CD4-positive, alpha-beta memory T cell (primary cell): ENCODE results near the gene CADM2. TPM values are rescaled to one million over a fixed set of nuclear protein-coding genes. Genes with fewer than 3 reads are reported as not detected.

ENCODE experiments used
- CTCF ChIA-PET: fragments of 350-600 bp; sonication (Branson Sonifier 250); formaldehyde crosslinking; loops from one replicate; lab custom pipeline; 2021; ENCODE audit warnings: inconsistent platforms; ENCODE audit not compliant: partially characterized antibody; lab: Charles Lee
- POLR2A ChIA-PET: fragments of 350-600 bp; sonication (Branson Sonifier 250); formaldehyde crosslinking; loops from one replicate; lab custom pipeline; 2021; ENCODE audit not compliant: partially characterized antibody; lab: Charles Lee
- DNase-seq, 5 donors: peaks; one replicate each; pipeline versions ENCODE4 v3.0.0 to v3.0.0-alpha.2; 2020 to 2022; ENCODE audit warnings: mixed read lengths in 1 of 5
- H3K27ac ChIP-seq: one replicate; pipeline ENCODE4 v1.7.0; 2013; ENCODE audit warnings: low read depth, low read length
- H3K27me3 ChIP-seq: 2 replicates; pipeline ENCODE4 v1.7.0; 2013; ENCODE audit warnings: mild to moderate bottlenecking, low read length, moderate library complexity; ENCODE audit not compliant: insufficient read depth
- H3K36me3 ChIP-seq: 2 replicates; pipeline ENCODE4 v1.7.0; 2013; ENCODE audit warnings: mild to moderate bottlenecking, low read length, moderate library complexity; ENCODE audit not compliant: insufficient read depth
- H3K4me1 ChIP-seq: 2 replicates; pipeline ENCODE4 v1.7.0; 2013; ENCODE audit warnings: mild to moderate bottlenecking, low read length, moderate library complexity; ENCODE audit not compliant: insufficient read depth
- H3K4me3 ChIP-seq, 2 donors: one replicate each; pipeline ENCODE4 v1.7.0; 2013; ENCODE audit warnings: low read length in 2 of 2, mild to moderate bottlenecking in 1 of 2
- H3K9me3 ChIP-seq, 2 donors: one replicate each; pipeline ENCODE4 v1.7.0; 2013; ENCODE audit warnings: low read length in 2 of 2, control low read depth in 1 of 2; ENCODE audit not compliant: control insufficient read depth in 1 of 2
- H3K27ac Mint-ChIP-seq, 7 donors: one replicate each; pipeline ENCODE4 v1.8.0; 2020 to 2021; ENCODE audit warnings: mixed read lengths in 7 of 7, mild to moderate bottlenecking in 6 of 7, inconsistent platforms in 3 of 7, moderate library complexity in 3 of 7
- H3K27me3 Mint-ChIP-seq, 2 donors: one replicate each; pipeline ENCODE4 v1.8.0; 2020 to 2021; ENCODE audit warnings: mixed read lengths in 2 of 2
- H3K36me3 Mint-ChIP-seq, 2 donors: one replicate each; pipeline ENCODE4 v1.8.0; 2020 to 2021; ENCODE audit warnings: mixed read lengths in 2 of 2, inconsistent platforms in 1 of 2, mild to moderate bottlenecking in 1 of 2
- H3K4me1 Mint-ChIP-seq, 4 donors: one replicate each; pipeline ENCODE4 v1.8.0; 2020 to 2021; ENCODE audit warnings: mixed read lengths in 4 of 4, mild to moderate bottlenecking in 1 of 4
- H3K4me3 Mint-ChIP-seq, 8 donors: one replicate each; pipeline ENCODE4 v1.8.0; 2020 to 2021; ENCODE audit warnings: mixed read lengths in 8 of 8, mild to moderate bottlenecking in 7 of 8, moderate library complexity in 6 of 8, inconsistent platforms in 3 of 8
- H3K9me3 Mint-ChIP-seq, 8 donors: one replicate each; pipeline ENCODE4 v1.8.0; 2020 to 2021; ENCODE audit warnings: mixed read lengths in 8 of 8, mild to moderate bottlenecking in 5 of 8, inconsistent platforms in 3 of 8, moderate library complexity in 1 of 8
- intact Hi-C: fragments of 100-400 bp; cut with micrococcal nuclease; formaldehyde crosslinking; loops from one replicate; pipeline ENCODE4 v1.15.1; 2023
- polyA plus RNA-seq, 2 donors: library from polyadenylated mRNA; unstranded; fragments of 300-500 nt; fragmentation: Illumina TruSeq; gene quantifications; one replicate each; pipeline ENCODE4 v1.2.3, GENCODE V29; 2021
- total RNA-seq, 2 experiments: library from RNA; stranded (reverse); gene quantifications; one replicate each; pipeline ENCODE4 v1.2.3, GENCODE V29; 2021

The CADM2 gene
- total and polyA plus RNA-seq, 4 experiments from 2014 or later, result 0.21 to 0.38 TPM; not detected in 2

DNA sequence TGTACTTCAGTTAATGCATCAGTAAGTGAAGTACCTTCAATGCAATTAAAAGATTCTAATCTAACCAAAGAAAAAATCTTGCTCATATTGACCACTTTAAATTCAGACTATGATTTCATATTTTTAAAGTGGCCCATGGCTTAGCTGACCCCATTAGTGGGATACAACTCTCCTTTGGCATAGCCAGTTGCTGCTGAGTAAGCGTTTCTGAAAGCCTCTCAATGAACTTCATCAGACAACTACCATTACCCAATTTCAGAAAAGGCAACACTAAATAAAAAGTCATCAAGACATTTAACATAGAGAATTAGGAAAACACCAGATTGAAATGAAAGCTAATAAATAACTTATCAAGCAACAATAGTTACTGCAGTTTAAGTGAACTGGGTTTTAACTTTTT lies 27.0 kb downstream of the CADM2 start:
- peaks cover 0 to 10% (median 2%) of the 10 kb centered on the region in 8 donors for H3K9me3 Mint-ChIP-seq
- no peaks in the 10 kb centered on the region for H3K36me3 Mint-ChIP-seq
- Histone ChIP-seq H3K27me3 (no peaks in the 10 kb centered on the region), H3K9me3 (no peaks in the 10 kb centered on the region), H3K36me3 (no peaks in the 10 kb centered on the region), H3K4me3 (no peak overlapping the region), H3K27ac (no peak overlapping the region), H3K4me1 (no peaks in the 10 kb centered on the region)
- no peak for DNase-seq
- CTCF ChIA-PET, result no interaction called here
- POLR2A ChIA-PET, result no interaction called here
- no peaks in the 10 kb centered on the region for H3K4me1 Mint-ChIP-seq
- H3K4me3 Mint-ChIP-seq, result no peak overlapping the region
- intact Hi-C loops, result no loop called here
- no peaks in the 10 kb centered on the region for H3K27me3 Mint-ChIP-seq
- H3K27ac Mint-ChIP-seq, result no peak overlapping the region

DNA sequence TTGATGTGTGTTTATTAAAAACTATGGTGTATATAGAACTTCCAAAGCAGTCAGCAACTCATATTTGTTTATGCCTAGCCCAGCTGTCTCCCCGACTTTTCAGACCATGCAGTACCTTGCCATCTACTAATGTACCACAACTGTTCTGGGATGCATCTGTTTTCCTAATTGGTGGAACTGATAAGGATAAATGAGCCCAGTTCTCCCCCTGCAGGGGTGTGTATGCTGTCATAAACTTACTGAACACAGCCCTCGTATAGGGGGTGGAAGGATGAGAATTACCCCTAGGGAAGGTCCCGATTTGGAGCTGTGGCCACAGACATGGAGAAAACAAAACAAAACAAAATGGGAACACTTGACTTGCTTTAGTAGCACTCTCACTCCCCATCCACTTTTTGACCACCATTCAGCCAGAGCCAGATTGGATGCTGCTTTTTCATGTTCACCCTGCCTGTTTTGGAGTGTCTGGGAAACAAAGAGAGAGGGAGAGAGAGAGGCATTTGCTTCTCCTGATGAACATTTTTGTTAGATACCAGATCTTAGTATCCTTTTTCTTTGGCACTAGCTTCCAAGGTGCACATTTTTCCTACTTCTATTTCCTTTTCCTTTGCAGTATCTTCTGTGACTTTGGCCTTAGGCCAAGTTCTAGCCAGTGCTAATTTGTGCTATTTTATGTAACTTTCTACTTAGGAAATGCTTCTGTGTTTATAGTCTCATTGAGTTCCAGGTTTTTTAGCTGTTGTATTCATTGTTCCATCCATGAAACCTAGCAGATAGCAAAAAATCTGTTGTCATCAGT lies 29.1 kb downstream of the CADM2 start:
- no peaks in the 10 kb centered on the region for H3K4me1 Mint-ChIP-seq
- ChIA-PET POLR2A (no interaction called here), CTCF (no interaction called here)
- no peak overlapping the region for H3K4me3 Mint-ChIP-seq
- no peak overlapping the region for H3K4me3 ChIP-seq
- H3K27ac ChIP-seq, result no peak overlapping the region
- H3K4me1 ChIP-seq, result no peaks in the 10 kb centered on the region
- H3K9me3 Mint-ChIP-seq, result peaks cover 0 to 13% (median 2%) of the 10 kb centered on the region in 8 donors
- no peak for DNase-seq
- intact Hi-C loops, result no loop called here
- H3K9me3 ChIP-seq, result no peaks in the 10 kb centered on the region
- H3K36me3 Mint-ChIP-seq, result no peaks in the 10 kb centered on the region
- H3K27me3 Mint-ChIP-seq, result no peaks in the 10 kb centered on the region
- no peaks in the 10 kb centered on the region for H3K27me3 ChIP-seq
- no peaks in the 10 kb centered on the region for H3K36me3 ChIP-seq
- no peak overlapping the region for H3K27ac Mint-ChIP-seq

DNA sequence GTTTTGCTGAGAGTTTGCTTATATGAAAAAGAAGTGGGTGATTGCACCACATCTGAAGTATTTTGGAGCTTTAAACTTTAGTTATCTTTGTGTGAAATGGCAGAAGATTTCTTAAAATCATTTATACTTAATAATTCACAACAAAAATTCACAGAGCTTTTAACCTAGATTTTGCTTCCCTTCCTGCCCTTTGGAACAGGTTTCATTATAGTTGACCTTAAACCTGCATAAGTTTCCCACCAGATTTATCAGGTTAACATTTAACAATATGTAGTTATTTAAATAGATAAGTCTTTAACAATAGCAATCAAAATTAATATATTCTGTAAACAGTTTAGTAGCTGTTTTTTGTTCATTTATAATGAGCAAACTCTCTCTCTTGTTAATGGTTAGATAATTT lies 30.3 kb downstream of the CADM2 start:
- H3K27ac Mint-ChIP-seq, result no peak overlapping the region
- POLR2A ChIA-PET, result no interaction called here
- H3K4me1 ChIP-seq, result no peaks in the 10 kb centered on the region
- intact Hi-C loops, result no loop called here
- peaks cover 0 to 13% (median 3%) of the 10 kb centered on the region in 8 donors for H3K9me3 Mint-ChIP-seq
- no peak overlapping the region for H3K4me3 ChIP-seq
- no peaks in the 10 kb centered on the region for H3K4me1 Mint-ChIP-seq
- H3K36me3 Mint-ChIP-seq, result no peaks in the 10 kb centered on the region
- no peaks in the 10 kb centered on the region for H3K36me3 ChIP-seq
- no peaks in the 10 kb centered on the region for H3K27me3 Mint-ChIP-seq
- DNase-seq, result no peak
- CTCF ChIA-PET, result no interaction called here
- no peak overlapping the region for H3K4me3 Mint-ChIP-seq
- H3K27me3 ChIP-seq, result no peaks in the 10 kb centered on the region
- H3K27ac ChIP-seq, result no peak overlapping the region
- H3K9me3 ChIP-seq, result no peaks in the 10 kb centered on the region

DNA sequence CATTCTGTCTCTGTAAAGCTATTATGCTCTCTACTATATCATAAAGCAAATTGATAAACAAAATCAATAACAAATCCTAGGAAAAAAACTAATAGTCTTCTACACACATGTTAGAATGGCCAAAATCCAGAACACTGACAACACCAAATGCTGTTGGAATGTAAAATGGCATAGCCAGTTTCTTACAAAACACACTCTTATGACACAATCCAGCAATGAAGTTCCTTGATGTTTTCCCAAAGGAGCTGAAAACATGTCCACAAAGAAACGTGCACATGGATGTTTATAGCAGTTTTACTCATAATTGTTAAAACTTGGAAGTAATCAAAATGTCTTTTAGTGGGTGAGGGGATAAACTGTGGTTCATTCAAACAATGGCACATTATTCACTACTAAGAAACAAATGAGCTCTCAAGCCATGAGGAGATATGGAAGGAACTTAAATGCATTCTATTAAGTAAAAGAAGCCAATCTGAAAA lies 32.7 kb downstream of the CADM2 start:
- DNase-seq, result no peak
- ChIA-PET POLR2A (no interaction called here), CTCF (no interaction called here)
- no peak overlapping the region for H3K27ac ChIP-seq
- H3K4me3 Mint-ChIP-seq, result no peak overlapping the region
- H3K9me3 Mint-ChIP-seq, result peaks cover 0 to 8% (median 2%) of the 10 kb centered on the region in 8 donors
- H3K27ac Mint-ChIP-seq, result no peak overlapping the region
- H3K4me3 ChIP-seq, result no peak overlapping the region
- no peaks in the 10 kb centered on the region for H3K9me3 ChIP-seq
- H3K36me3 Mint-ChIP-seq, result no peaks in the 10 kb centered on the region
- intact Hi-C loops, result no loop called here
- H3K4me1 Mint-ChIP-seq, result no peaks in the 10 kb centered on the region
- H3K27me3 ChIP-seq, result no peaks in the 10 kb centered on the region
- H3K4me1 ChIP-seq, result no peaks in the 10 kb centered on the region
- no peaks in the 10 kb centered on the region for H3K36me3 ChIP-seq
- H3K27me3 Mint-ChIP-seq, result no peaks in the 10 kb centered on the region

DNA sequence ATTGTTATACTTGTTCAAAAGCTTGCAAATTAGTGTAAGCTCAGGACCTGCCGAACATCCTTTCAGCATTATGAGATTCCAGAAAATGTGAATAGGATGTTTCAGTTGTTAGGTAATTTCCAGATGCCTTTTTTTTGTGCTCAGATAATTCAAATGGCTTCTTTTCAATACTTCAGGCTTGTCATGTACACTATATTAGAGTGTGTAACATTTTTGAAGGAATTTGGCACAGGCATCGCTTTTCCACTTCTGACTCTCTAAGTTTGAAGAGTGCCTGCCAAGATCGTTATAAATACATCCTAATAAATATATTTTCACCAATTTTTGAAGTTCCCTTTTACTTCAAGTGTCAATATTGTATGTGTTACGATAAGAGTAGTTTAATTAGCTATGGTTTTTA lies 35.2 kb downstream of the CADM2 start:
- DNase-seq, result no peak
- intact Hi-C loops, result no loop called here
- H3K4me1 ChIP-seq, result no peaks in the 10 kb centered on the region
- CTCF ChIA-PET, result no interaction called here
- Mint-ChIP-seq H3K27ac (no peak overlapping the region), H3K4me1 (no peaks in the 10 kb centered on the region), H3K27me3 (no peaks in the 10 kb centered on the region), H3K9me3 (peaks cover 0 to 4% (median 2%) of the 10 kb centered on the region in 8 donors), H3K36me3 (no peaks in the 10 kb centered on the region), H3K4me3 (no peak overlapping the region)
- no peak overlapping the region for H3K27ac ChIP-seq
- no peaks in the 10 kb centered on the region for H3K27me3 ChIP-seq
- H3K9me3 ChIP-seq, result no peaks in the 10 kb centered on the region
- POLR2A ChIA-PET, result no interaction called here
- H3K36me3 ChIP-seq, result no peaks in the 10 kb centered on the region
- H3K4me3 ChIP-seq, result no peak overlapping the region

DNA sequence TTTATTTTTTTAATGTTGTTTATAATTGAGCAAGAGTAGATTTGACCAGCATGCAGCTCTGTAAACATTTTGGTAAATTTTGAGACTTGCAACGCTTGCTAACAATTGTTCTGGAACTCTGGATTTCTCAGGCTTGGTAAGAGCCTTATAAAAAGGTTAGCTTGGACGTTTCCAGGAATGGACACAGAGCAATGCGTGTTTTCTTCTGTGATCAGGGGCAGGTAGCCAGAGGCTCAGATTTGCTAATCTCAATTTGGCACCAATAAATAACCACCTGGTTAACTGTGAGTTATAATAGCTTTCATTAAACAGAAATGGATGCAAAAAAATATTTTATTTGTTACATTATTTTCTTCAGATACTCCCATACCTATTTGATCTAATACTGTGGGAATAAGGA lies 39.8 kb downstream of the CADM2 start:
- no peaks in the 10 kb centered on the region for H3K9me3 ChIP-seq
- Mint-ChIP-seq H3K27me3 (no peaks in the 10 kb centered on the region), H3K36me3 (no peaks in the 10 kb centered on the region), H3K4me1 (no peaks in the 10 kb centered on the region), H3K4me3 (no peak overlapping the region), H3K9me3 (peaks cover 0 to 8% (median 0%) of the 10 kb centered on the region in 8 donors), H3K27ac (no peak overlapping the region)
- no peak overlapping the region for H3K27ac ChIP-seq
- ChIA-PET POLR2A (no interaction called here), CTCF (no interaction called here)
- no peaks in the 10 kb centered on the region for H3K4me1 ChIP-seq
- intact Hi-C loops, result no loop called here
- H3K4me3 ChIP-seq, result no peak overlapping the region
- no peaks in the 10 kb centered on the region for H3K36me3 ChIP-seq
- H3K27me3 ChIP-seq, result no peaks in the 10 kb centered on the region
- DNase-seq, result no peak

DNA sequence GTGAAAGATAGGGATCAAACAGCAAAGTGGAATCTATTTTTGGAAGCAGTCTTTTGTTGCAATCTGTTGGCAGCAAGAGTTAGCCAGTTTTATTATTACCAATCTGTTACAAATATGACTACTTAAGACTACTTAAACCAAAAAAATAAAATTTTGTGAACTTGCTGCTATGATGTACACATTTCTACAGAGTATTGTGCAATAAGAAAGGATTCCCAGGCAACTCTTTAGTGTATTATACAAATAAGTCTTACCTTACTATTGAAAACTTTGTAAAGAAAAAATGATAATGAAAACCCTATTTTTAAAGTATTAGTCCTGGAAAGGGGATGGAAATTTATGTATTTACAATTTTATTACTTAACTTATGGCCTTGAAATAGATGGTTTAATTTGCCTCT lies 44.7 kb downstream of the CADM2 start:
- no peaks in the 10 kb centered on the region for H3K36me3 ChIP-seq
- no peaks in the 10 kb centered on the region for H3K27me3 ChIP-seq
- H3K9me3 Mint-ChIP-seq, result peaks cover 0 to 8% (median 1%) of the 10 kb centered on the region in 8 donors
- no peaks in the 10 kb centered on the region for H3K27me3 Mint-ChIP-seq
- no peak for DNase-seq
- no peak overlapping the region for H3K4me3 Mint-ChIP-seq
- H3K4me3 ChIP-seq, result no peak overlapping the region
- no peak overlapping the region for H3K27ac ChIP-seq
- no peaks in the 10 kb centered on the region for H3K36me3 Mint-ChIP-seq
- no peaks in the 10 kb centered on the region for H3K4me1 ChIP-seq
- H3K27ac Mint-ChIP-seq, result no peak overlapping the region
- ChIA-PET CTCF (no interaction called here), POLR2A (no interaction called here)
- intact Hi-C loops, result no loop called here
- H3K4me1 Mint-ChIP-seq, result no peaks in the 10 kb centered on the region
- H3K9me3 ChIP-seq, result no peaks in the 10 kb centered on the region
